ENCODE results near the gene PRSS56. TPM values are rescaled to one million over a fixed set of nuclear protein-coding genes. Genes with fewer than 3 reads are reported as not detected.

PRSS56 gene
- total RNA-seq, 1 donor from 2014 or later, result not detected

DNA sequence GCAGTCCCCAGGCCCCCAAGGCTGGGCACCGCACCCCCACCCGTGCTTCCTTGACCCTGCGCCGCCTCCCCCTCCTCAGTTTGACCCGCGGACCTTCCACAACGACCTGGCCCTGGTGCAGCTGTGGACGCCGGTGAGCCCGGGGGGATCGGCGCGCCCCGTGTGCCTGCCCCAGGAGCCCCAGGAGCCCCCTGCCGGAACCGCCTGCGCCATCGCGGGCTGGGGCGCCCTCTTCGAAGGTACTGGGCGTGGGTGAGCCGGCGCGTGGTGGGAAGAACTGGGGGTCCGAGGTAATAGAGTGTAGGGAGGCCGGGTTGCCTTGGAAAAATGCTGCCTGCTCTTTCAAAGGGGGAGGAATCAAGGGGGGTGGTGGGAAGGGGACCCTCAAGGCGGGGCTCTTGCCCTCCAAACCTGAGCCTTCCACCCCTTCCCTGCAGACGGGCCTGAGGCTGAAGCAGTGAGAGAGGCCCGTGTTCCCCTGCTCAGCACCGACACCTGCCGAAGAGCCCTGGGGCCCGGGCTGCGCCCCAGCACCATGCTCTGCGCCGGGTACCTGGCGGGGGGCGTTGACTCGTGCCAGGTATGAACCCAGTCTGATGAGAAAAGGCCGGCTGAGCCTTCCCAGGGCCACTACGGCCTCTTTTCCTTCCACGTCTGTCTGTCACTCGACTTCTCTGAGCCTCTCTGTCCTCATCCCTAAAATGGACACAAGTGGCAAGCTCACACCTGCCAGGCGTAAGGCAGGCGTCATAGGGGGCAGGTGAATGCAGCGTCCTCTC lies 2.6 kb downstream of the PRSS56 start:
- H3K27ac Mint-ChIP-seq (ENCODE audit: unreplicated experiment), result no peak overlapping the region
- peaks cover 47% of the 10 kb centered on the region for H3K27me3 ChIP-seq (ENCODE audit: insufficient read depth, low read length)

DNA sequence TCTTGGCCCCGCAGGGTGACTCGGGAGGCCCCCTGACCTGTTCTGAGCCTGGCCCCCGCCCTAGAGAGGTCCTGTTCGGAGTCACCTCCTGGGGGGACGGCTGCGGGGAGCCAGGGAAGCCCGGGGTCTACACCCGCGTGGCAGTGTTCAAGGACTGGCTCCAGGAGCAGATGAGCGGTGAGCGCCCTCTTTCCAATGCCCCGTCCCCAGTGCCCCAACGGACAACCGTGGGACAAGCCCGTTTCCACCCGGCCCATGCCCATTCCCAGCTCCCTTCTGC lies 3.2 kb downstream of the PRSS56 start:
- H2AFZ ChIP-seq (ENCODE audit: low read depth, low read length), result no peak overlapping the region
- H3K36me3 ChIP-seq (ENCODE audit: insufficient read depth, low read length), result no peaks in the 10 kb centered on the region
- peaks cover 5% of the 10 kb centered on the region for H4K20me1 ChIP-seq (ENCODE audit: insufficient read depth, low read length)
- no peaks in the 10 kb centered on the region for H3K36me3 Mint-ChIP-seq (ENCODE audit: low read depth, unreplicated experiment)
- TF ChIP-seq EZH2 (IDR thresholded peaks at IDR 0.05; ENCODE audit: insufficient read depth, low read length), result no peak
- TF ChIP-seq, protein P1, sequence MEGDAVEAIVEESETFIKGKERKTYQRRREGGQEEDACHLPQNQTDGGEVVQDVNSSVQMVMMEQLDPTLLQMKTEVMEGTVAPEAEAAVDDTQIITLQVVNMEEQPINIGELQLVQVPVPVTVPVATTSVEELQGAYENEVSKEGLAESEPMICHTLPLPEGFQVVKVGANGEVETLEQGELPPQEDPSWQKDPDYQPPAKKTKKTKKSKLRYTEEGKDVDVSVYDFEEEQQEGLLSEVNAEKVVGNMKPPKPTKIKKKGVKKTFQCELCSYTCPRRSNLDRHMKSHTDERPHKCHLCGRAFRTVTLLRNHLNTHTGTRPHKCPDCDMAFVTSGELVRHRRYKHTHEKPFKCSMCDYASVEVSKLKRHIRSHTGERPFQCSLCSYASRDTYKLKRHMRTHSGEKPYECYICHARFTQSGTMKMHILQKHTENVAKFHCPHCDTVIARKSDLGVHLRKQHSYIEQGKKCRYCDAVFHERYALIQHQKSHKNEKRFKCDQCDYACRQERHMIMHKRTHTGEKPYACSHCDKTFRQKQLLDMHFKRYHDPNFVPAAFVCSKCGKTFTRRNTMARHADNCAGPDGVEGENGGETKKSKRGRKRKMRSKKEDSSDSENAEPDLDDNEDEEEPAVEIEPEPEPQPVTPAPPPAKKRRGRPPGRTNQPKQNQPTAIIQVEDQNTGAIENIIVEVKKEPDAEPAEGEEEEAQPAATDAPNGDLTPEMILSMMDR (IDR thresholded peaks at IDR 0.05; ENCODE audit: insufficient read depth, low read depth, low read length), result no peak
- H3K9ac ChIP-seq (ENCODE audit: low read length), result no peak overlapping the region
- peaks cover 2% of the 10 kb centered on the region for H3K4me1 Mint-ChIP-seq (ENCODE audit: low read depth, unreplicated experiment)
- peak overlapping the region; percentile 66 for H3K4me2 ChIP-seq (ENCODE audit: low read length)
- H3K4me3 Mint-ChIP-seq (ENCODE audit: unreplicated experiment), result no peak overlapping the region
- H3K9me3 ChIP-seq (ENCODE audit: insufficient read depth, low read depth, low read length), result no peaks in the 10 kb centered on the region
- H3K27ac ChIP-seq (ENCODE audit: low read depth, low read length), result no peak overlapping the region
- no peak overlapping the region for H3K27ac Mint-ChIP-seq (ENCODE audit: unreplicated experiment)
- peaks cover 47% of the 10 kb centered on the region for H3K27me3 Mint-ChIP-seq (ENCODE audit: low read depth, unreplicated experiment)
- H3K4me1 ChIP-seq (ENCODE audit: insufficient read depth, low read length), result no peaks in the 10 kb centered on the region
- no peak for FAIRE-seq
- no peak overlapping the region for H3K4me3 ChIP-seq (ENCODE audit: insufficient read depth, low read depth, low read length)
- DNase-seq (ENCODE audit: low read depth), result no peak
- H3K79me2 ChIP-seq (ENCODE audit: insufficient read depth, low read length), result no peaks in the 10 kb centered on the region
- peaks cover 47% of the 10 kb centered on the region for H3K27me3 ChIP-seq (ENCODE audit: insufficient read depth, low read length)
- peaks cover 2% of the 10 kb centered on the region for H3K9me3 Mint-ChIP-seq (ENCODE audit: unreplicated experiment)

More for the DNA sequence above, 2.6 kb downstream of the PRSS56 start:
- H3K9me3 Mint-ChIP-seq (ENCODE audit: unreplicated experiment), result peaks cover 2% of the 10 kb centered on the region
- no peaks in the 10 kb centered on the region for H3K79me2 ChIP-seq (ENCODE audit: insufficient read depth, low read length)
- peaks cover 5% of the 10 kb centered on the region for H4K20me1 ChIP-seq (ENCODE audit: insufficient read depth, low read length)
- no peak overlapping the region for H3K27ac ChIP-seq (ENCODE audit: low read depth, low read length)
- H3K4me1 ChIP-seq (ENCODE audit: insufficient read depth, low read length), result no peaks in the 10 kb centered on the region
- no peak overlapping the region for H2AFZ ChIP-seq (ENCODE audit: low read depth, low read length)
- no peak overlapping the region for H3K4me3 ChIP-seq (ENCODE audit: insufficient read depth, low read depth, low read length)
- no peaks in the 10 kb centered on the region for H3K36me3 ChIP-seq (ENCODE audit: insufficient read depth, low read length)
- H3K4me3 Mint-ChIP-seq (ENCODE audit: unreplicated experiment), result no peak overlapping the region
- H3K36me3 Mint-ChIP-seq (ENCODE audit: low read depth, unreplicated experiment), result no peaks in the 10 kb centered on the region
- H3K9me3 ChIP-seq (ENCODE audit: insufficient read depth, low read depth, low read length), result no peaks in the 10 kb centered on the region
- FAIRE-seq, result no peak
- TF ChIP-seq, protein P1 (IDR thresholded peaks at IDR 0.05; ENCODE audit: insufficient read depth, low read depth, low read length), result no peak
- peak; percentile 58 for TF ChIP-seq EZH2 (IDR thresholded peaks at IDR 0.05; ENCODE audit: insufficient read depth, low read length)
- DNase-seq (ENCODE audit: low read depth), result no peak
- H3K4me2 ChIP-seq (ENCODE audit: low read length), result no peak overlapping the region
- no peak overlapping the region for H3K9ac ChIP-seq (ENCODE audit: low read length)
- H3K4me1 Mint-ChIP-seq (ENCODE audit: low read depth, unreplicated experiment), result peaks cover 2% of the 10 kb centered on the region
- H3K27me3 Mint-ChIP-seq (ENCODE audit: low read depth, unreplicated experiment), result peaks cover 47% of the 10 kb centered on the region
